Gastroesophageal sphincter (tissue), 4 donors: ENCODE measurements around the gene LMO1. TPM values are rescaled to one million over a fixed set of nuclear protein-coding genes. Genes with fewer than 3 reads are reported as not detected.

Experiments used
- ATAC-seq: fragments of 150-250 bp; one replicate; pipeline ENCODE4 v1.9.1; 2016; ENCODE audit warnings: mild to moderate bottlenecking, moderate library complexity
- H3K27ac ChIP-seq, 4 donors: fragments of 200-600 bp; sonication (generic) in 3 of 4; 1 replicate in 3 of 4; 2 replicates in 1 of 4; pipeline ENCODE4 v1.5.1; 2016 to 2019
- H3K27me3 ChIP-seq: fragments of 200-600 bp; sonication (generic); one replicate; pipeline ENCODE4 v1.5.1; 2019
- H3K36me3 ChIP-seq, 2 donors: fragments of 200-600 bp; sonication (generic); one replicate each; pipeline ENCODE4 v1.5.1; 2019; ENCODE audit warnings: control low read depth in 1 of 2
- H3K4me1 ChIP-seq, 3 donors: fragments of 200-600 bp; sonication (generic); 1 replicate in 2 of 3; 2 replicates in 1 of 3; pipeline ENCODE4 v1.5.1; 2016 to 2019; ENCODE audit warnings: control low read depth in 2 of 3
- H3K4me3 ChIP-seq, 2 donors: fragments of 200-600 bp; sonication (generic); one replicate each; pipeline ENCODE4 v1.5.1; 2019; ENCODE audit warnings: mild to moderate bottlenecking in 1 of 2, moderate library complexity in 1 of 2
- H3K9me3 ChIP-seq, 3 donors: fragments of 200-600 bp; sonication (generic); one replicate each; pipeline ENCODE4 v1.5.1; 2017 to 2019; ENCODE audit warnings: control low read depth in 2 of 3
- EP300 ChIP-seq: sonication (generic); formaldehyde crosslinking; IDR thresholded peaks from one replicate; pipeline ENCODE4 v1.6.1; 2017; ENCODE audit warnings: antibody characterized with exemption, mild to moderate bottlenecking
- POLR2A ChIP-seq, 2 donors: fragments of 450-650 bp; IDR thresholded peaks; one replicate each; pipeline ENCODE4 v1.6.1; 2017; ENCODE audit warnings: antibody characterized with exemption in 2 of 2, mild to moderate bottlenecking in 2 of 2, moderate library complexity in 1 of 2
- POLR2AphosphoS5 ChIP-seq: sonication (generic); formaldehyde crosslinking; IDR thresholded peaks from one replicate; pipeline ENCODE4 v1.6.1; 2017; ENCODE audit warnings: antibody characterized with exemption
- WGBS, 2 donors: methylation state at CpG; one replicate each; pipeline ENCODE4 v1.1.5; 2018; ENCODE audit warnings: low coverage in 1 of 2; 5-methylcytosine and 5-hydroxymethylcytosine counted together
- total RNA-seq, 4 donors: library from RNA; depleted of rRNA; stranded (reverse); fragments of >200 nt; gene quantifications; one replicate each; pipeline ENCODE4 v1.1.0, GENCODE V29; 2016
- TF ChIP-seq, protein P1 (sequence below), 4 experiments: fragments of 200-600 bp in 2 of 4; fragments of 450-650 bp in 2 of 4; sonication (generic) in 1 of 4; IDR thresholded peaks; one replicate each; pipeline ENCODE4 v1.5.1; 2017 to 2019; ENCODE audit warnings: antibody characterized with exemption in 4 of 4, mild to moderate bottlenecking in 2 of 4, moderate library complexity in 2 of 4

The LMO1 gene
- total RNA-seq, 4 donors from 2014 or later: not detected

DNA sequence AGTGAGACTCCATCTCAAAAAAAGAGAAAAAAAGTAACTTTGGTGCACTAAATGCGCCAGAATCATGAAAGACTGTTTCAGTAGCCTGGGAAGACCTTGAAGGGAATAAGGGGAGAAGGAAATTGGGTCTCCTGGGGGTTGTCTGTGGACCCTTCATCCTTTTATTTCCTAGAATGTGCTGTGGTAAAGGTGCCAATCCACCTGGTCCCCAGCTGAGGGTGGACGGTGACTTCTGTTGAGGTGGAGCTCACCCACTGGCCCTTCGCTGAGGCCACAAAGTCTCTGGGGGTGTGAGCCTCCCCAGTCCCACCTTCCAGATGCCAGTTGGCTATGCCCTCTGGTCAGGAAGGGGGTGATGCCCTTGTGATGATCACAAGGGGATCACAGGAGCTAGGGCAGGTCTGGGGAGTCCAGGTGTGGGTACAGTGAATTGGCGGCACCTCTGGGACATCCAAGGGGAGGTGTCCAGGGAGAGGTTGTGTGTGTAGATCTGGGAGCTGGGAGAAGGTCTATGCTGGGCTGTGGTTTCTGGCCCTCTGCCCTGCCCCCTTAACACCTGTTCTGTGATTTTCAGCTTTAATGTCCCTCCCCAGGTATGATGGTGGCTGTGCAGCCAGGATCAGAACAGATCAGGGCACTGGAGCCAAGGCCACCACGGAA lies 34.2 kb upstream of the LMO1 start:
- TF ChIP-seq POLR2AphosphoS5: no peak
- TF ChIP-seq EP300: no peak
- TF ChIP-seq, protein P1, sequence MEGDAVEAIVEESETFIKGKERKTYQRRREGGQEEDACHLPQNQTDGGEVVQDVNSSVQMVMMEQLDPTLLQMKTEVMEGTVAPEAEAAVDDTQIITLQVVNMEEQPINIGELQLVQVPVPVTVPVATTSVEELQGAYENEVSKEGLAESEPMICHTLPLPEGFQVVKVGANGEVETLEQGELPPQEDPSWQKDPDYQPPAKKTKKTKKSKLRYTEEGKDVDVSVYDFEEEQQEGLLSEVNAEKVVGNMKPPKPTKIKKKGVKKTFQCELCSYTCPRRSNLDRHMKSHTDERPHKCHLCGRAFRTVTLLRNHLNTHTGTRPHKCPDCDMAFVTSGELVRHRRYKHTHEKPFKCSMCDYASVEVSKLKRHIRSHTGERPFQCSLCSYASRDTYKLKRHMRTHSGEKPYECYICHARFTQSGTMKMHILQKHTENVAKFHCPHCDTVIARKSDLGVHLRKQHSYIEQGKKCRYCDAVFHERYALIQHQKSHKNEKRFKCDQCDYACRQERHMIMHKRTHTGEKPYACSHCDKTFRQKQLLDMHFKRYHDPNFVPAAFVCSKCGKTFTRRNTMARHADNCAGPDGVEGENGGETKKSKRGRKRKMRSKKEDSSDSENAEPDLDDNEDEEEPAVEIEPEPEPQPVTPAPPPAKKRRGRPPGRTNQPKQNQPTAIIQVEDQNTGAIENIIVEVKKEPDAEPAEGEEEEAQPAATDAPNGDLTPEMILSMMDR (IDR thresholded peaks at IDR 0.05): no peak
- TF ChIP-seq POLR2A (IDR thresholded peaks at IDR 0.05): no peak
- 100% methylated on average over 1 of the region's 5 CpGs; no CpG with 5 or more reads in 1 of the 2 donors for WGBS, 2 donors
- no peak for ATAC-seq

DNA sequence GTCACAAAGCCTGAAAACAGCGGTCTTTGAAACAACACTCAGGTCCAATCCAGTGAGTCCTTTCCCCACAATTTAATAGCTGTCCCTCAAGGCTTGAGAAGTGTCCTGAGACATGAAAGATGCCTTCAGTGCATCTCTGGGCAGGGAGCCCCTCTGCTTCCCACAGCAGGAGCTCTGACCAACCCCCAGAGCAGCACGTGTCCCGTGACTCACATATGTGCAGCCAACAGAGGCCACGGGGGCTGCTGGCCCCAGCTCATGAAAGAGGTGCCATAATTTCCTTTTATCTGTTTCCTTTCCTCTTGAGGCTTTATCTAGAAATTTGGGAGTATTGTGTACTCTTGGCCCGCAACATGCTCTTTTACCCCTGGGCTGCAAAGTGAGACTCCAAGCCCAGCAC lies 33.2 kb upstream of the LMO1 start:
- no peaks in the 10 kb centered on the region for H3K27me3 ChIP-seq
- H3K36me3 ChIP-seq: no peaks in the 10 kb centered on the region
- no peak for TF ChIP-seq POLR2AphosphoS5
- no peak for TF ChIP-seq POLR2A (IDR thresholded peaks at IDR 0.05)
- no peak for TF ChIP-seq EP300
- H3K4me1 ChIP-seq: peaks cover 0 to 5% (median 0%) of the 10 kb centered on the region in 3 donors
- H3K27ac ChIP-seq: no peak overlapping the region
- WGBS, 2 donors: 65 to 90% methylated on average over 2 to 5 of the region's 5 CpGs
- H3K4me3 ChIP-seq: no peak overlapping the region
- H3K9me3 ChIP-seq: no peaks in the 10 kb centered on the region
- no peak for ATAC-seq

More for the DNA sequence above, 34.2 kb upstream of the LMO1 start:
- no peak overlapping the region for H3K27ac ChIP-seq
- no peaks in the 10 kb centered on the region for H3K36me3 ChIP-seq
- peaks cover 0 to 5% (median 0%) of the 10 kb centered on the region in 3 donors for H3K4me1 ChIP-seq
- no peaks in the 10 kb centered on the region for H3K9me3 ChIP-seq
- H3K27me3 ChIP-seq: no peaks in the 10 kb centered on the region
- H3K4me3 ChIP-seq: no peak overlapping the region

DNA sequence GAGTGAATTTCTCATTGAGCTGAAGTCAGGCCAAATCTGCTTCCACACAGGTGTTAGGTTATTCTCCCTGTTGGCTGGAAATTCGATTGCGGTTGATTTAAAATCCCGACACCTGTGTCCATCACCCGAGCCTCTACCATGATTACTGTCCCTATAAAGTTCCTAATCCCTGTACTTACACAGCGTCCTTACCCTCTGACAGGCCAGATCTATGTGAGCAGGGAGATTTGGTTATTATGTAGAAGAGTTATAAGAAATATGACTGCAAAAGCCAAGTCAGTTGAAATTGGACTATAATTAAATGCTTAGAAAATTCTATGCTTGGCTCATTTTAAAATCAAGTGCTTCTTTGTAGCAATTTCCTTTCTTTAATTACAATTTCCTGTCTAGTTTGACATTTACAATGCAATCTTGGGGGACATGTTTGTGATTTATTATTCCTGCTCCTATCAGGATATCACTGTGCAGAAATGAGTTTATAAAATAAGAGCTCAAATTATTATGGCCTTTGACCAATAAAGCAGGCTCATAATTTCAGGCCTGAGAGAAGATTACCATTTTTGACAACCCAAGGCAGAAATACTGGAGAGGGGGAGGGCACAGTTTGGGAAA lies 32.5 kb upstream of the LMO1 start:
- Histone ChIP-seq H3K4me3 (no peak overlapping the region), H3K36me3 (no peaks in the 10 kb centered on the region), H3K27ac (no peak overlapping the region), H3K4me1 (peaks cover 0 to 5% (median 0%) of the 10 kb centered on the region in 3 donors), H3K9me3 (no peaks in the 10 kb centered on the region), H3K27me3 (no peaks in the 10 kb centered on the region)
- TF ChIP-seq POLR2AphosphoS5: no peak
- TF ChIP-seq, protein P1 (IDR thresholded peaks at IDR 0.05): no peak
- TF ChIP-seq EP300: no peak
- TF ChIP-seq POLR2A (IDR thresholded peaks at IDR 0.05): no peak
- 45 to 52% methylated on average over 5 of the region's 5 CpGs for WGBS, 2 donors
- ATAC-seq: no peak

DNA sequence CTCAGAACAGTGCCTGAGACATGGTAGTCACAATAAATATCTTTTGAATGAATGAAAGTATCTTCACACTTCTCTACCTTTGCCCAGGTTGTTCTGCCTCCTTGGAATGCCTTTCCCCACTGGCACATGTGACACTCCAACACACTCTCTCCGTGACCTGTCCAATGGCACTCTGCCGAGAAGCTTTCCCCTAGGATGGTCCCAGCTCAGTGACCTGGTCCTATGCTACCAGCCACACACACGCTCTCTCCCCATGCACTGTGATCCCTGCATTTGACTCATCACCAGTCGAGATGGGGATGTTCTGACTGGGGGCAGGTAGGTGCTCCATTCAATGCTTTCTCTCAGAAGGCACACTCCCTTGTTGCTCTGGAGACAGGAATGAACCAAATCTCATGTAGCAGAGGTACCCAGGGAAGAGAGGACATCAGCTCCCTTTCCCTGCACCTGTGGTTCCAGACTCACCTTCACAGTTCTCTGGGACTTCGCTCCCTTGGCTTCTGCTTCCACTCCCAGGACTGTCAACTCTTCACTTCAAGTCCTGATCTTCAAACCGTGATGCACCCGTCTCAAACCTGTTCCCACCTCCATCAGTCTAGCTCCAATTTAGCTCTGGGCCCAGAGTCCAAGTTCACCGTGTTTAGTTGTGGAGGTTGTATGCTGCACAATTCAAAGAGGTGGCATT lies 30.7 kb upstream of the LMO1 start:
- no peak overlapping the region for H3K4me3 ChIP-seq
- peaks cover 0 to 14% (median 0%) of the 10 kb centered on the region in 3 donors for H3K4me1 ChIP-seq
- H3K9me3 ChIP-seq: no peaks in the 10 kb centered on the region
- TF ChIP-seq, protein P1 (IDR thresholded peaks at IDR 0.05): no peak
- no peak for TF ChIP-seq POLR2A (IDR thresholded peaks at IDR 0.05)
- no peak for ATAC-seq
- H3K27ac ChIP-seq: no peak overlapping the region
- no peaks in the 10 kb centered on the region for H3K27me3 ChIP-seq
- H3K36me3 ChIP-seq: no peaks in the 10 kb centered on the region
- 90 to 96% methylated on average over 4 to 8 of the region's 8 CpGs for WGBS, 2 donors

DNA sequence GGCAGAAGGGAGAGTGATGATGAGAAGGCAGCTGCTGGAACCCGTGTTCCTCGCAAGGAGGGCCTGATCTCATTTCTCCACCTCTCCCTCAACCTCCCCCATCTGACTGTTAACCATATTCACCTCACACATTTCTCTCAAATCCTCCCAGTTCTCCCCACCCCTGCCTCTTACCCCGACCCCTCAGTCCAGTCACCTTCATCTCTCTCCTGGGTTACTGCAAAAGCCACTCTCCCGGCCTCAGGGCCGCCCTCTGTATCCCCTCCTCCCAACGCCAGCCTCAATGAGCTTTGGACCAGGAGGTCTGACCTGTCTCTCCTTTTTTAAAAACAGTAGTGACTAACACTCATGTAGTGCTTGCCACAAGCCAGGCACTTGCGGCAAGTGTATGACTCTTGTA lies 29.5 kb upstream of the LMO1 start:
- no peaks in the 10 kb centered on the region for H3K27me3 ChIP-seq
- H3K9me3 ChIP-seq: no peaks in the 10 kb centered on the region
- ATAC-seq: no peak
- TF ChIP-seq EP300 (no peak), POLR2A (IDR thresholded peaks at IDR 0.05) (no peak), POLR2AphosphoS5 (no peak)
- TF ChIP-seq, protein P1 (IDR thresholded peaks at IDR 0.05): no peak
- no peaks in the 10 kb centered on the region for H3K36me3 ChIP-seq
- no peak overlapping the region for H3K4me3 ChIP-seq
- H3K4me1 ChIP-seq: peaks cover 0 to 14% (median 0%) of the 10 kb centered on the region in 3 donors
- no peak overlapping the region for H3K27ac ChIP-seq
- 84 to 100% methylated on average over 1 to 7 of the region's 7 CpGs for WGBS, 2 donors
